Stimulated activated CD8-positive, alpha-beta memory T cell treated with anti-CD3 and anti-CD28 coated beads, Interleukin-15, amount 100 ng/mL, for 1 hour (primary cell): ENCODE data around the gene SLC26A1.

Experiments
- DNase-seq: peaks from one replicate; pipeline ENCODE4 v3.0.0-alpha.2; 2020; ENCODE audit warnings: low read depth

The SLC26A1 gene

DNA sequence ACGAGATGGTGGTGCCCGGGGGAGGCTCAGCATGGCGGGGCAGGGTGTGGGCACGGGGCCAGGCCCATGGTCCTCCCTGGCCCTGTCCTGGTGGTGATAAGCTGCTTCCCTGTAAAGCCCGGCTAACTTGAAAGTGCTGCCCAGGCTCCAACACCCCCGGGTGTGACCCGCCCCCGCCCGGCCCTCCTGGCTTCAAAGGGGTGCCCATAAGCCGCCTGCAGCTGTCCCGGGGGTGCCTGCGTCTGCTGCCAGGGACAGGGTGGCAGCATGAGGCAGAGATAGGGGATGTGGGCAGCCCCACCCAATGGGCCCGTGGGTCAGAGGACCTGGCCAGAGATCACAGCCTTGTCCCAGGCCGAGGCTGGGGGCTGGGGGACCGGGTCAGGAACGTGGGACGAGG is 36.3 kb upstream of the SLC26A1 start:
- DNase-seq: no peak

DNA sequence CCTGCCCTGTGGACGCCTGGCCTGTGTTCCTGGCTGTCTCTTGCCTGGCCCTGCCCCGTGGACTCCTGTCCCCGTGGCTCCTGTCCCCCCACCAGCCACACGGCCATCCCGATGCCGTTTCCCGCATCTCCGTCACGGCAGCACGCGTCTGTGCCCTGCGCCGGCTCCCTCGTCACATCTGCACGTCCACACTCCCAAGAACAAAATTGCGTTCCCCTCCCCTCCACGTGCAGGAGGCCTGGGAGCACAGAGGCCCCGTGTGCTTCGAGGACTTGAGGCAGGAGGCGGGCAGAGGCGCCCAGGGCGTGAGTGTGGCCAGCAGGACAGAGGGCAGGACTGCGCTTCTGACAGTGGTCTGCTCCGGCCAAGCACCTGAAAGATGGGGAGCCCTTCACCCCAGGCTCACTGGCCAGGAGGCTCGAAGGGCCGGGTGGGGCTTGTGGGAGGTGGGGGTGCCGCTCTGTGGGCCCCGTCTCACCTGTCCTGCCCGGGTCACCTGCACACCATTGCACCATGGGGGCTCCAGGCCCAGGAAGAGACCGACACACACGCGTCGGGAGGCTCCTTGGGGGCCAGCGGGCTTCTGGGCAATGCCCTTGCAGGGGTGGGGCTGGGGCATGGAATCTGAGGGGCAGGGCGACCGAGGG is 35.5 kb upstream of the SLC26A1 start:
- no peak for DNase-seq

DNA sequence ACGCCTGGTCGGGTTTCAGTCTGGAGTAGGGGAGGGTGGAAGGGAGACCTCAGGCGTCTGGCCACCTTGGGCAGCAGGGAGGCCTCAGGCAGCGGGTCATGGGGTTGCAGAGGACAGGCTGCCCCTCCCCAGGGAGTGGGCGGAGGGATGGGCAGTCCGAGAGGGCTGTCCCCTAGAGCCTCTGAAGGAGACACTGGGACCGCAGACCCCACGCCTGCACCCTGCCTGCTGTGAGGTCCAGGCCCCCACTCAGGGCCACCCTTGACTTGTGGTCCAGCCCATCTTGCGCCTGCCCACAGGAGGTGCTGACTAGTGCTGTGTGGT is 34.7 kb upstream of the SLC26A1 start:
- no peak for DNase-seq

DNA sequence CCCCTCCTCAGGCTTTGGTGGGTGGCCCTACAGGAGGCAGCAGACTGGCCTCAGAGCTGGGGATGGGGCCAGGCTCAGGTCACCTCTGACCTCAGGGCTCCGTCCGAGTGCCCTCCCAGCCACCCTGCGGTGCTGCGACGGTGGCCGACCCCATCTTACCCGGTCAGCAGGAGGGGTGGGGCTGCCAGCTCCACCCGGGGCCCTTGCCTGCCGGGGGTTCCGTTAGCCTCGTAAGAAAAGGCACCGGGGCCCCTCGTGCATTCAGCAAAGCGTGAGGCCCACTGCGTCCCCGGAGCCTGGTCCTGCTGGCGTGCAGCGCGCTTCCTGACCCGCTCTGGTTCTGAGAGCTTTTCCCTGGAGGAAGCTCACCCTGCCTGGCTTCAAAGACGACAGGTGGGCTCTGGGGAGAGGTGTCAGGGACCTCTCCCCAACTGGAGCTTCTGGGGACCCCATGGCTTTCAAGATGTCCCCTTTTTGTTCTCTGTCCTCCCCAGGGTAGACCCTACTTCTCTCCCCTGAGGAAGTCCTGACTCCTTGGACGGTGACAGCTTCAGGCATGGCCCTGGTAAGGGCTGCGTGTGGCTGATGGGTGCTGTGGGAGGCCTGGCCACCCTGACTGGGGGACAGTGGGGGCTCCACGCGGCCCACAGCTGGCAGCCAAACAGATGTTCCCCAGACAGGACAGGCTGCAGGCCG is 34.2 kb upstream of the SLC26A1 start:
- DNase-seq: no peak

DNA sequence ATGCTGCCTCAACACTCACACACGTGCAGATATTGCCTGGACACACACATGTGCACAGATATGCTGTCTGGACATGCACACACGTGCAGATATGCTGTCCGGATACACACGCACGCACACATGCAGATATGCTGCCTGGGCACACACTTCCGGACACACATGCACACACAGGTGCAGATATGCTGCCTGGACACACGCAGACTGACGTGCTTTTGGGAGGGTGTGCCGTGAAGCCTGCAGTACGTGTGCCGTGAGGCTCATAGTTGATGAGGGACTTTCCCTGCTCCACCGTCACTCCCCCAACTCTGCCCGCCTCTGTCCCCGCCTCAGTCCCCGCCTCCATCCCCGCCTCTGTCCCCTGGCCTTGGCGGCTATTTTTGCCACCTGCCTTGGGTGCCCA is 32.9 kb upstream of the SLC26A1 start:
- DNase-seq: no peak

DNA sequence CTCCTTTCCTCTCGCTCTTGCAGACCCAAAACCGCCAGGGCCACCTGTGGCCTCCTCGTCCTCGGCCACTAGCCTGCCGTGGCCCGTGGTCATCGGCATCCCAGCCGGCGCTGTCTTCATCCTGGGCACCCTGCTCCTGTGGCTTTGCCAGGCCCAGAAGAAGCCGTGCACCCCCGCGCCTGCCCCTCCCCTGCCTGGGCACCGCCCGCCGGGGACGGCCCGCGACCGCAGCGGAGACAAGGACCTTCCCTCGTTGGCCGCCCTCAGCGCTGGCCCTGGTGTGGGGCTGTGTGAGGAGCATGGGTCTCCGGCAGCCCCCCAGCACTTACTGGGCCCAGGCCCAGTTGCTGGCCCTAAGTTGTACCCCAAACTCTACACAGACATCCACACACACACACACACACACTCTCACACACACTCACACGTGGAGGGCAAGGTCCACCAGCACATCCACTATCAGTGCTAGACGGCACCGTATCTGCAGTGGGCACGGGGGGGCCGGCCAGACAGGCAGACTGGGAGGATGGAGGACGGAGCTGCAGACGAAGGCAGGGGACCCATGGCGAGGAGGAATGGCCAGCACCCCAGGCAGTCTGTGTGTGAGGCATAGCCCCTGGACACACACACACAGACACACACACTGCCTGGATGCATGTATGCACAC is 31.8 kb upstream of the SLC26A1 start:
- DNase-seq: no peak

DNA sequence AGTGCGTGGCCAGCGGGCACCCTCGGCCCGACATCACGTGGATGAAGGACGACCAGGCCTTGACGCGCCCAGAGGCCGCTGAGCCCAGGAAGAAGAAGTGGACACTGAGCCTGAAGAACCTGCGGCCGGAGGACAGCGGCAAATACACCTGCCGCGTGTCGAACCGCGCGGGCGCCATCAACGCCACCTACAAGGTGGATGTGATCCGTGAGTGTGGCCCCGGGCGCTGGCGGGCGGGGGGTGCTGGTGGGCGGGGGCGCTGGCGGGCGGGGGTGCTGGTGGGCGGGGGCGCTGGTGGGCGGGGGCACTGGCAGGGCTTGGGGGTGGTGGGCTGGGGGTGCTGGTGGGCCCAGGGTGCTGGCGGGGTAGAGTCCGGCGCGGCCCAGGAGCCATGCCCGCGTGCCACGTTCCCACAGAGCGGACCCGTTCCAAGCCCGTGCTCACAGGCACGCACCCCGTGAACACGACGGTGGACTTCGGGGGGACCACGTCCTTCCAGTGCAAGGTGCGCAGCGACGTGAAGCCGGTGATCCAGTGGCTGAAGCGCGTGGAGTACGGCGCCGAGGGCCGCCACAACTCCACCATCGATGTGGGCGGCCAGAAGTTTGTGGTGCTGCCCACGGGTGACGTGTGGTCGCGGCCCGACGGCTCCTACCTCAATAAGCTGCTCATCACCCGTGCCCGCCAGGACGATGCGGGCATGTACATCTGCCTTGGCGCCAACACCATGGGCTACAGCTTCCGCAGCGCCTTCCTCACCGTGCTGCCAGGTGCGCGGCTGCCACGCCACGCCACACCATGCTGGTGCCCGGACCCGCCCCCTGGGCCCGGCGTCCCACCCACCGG is 30.9 kb upstream of the SLC26A1 start:
- DNase-seq: no peak

DNA sequence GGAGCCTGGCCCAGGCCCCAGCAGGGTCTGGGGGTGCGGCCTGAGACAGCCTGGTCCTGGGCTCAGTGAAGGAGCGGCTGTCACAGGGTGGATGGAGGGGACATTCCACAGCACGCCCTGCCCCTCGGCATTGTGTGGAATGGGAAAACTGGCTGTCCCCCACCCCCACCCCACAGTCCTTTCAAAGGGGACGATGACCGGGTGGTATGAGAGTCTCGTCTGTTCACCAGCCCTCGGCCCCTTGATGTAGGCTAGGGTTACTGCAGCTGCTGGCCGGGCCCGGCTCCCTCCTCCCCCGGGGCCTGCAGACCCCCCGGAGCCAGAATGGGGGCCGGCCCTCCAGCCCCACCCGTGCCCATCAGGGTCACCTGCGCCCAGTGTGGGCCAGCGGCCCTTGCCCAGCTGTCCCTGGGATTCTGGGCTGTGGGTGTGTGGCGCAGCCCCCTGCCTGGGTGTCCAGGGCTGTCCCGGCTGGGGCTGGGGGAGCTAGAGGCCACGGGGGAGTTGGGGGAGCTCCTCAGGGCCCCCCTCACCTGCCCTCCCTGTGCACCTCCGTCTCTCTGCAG is 30.0 kb upstream of the SLC26A1 start:
- no peak for DNase-seq

DNA sequence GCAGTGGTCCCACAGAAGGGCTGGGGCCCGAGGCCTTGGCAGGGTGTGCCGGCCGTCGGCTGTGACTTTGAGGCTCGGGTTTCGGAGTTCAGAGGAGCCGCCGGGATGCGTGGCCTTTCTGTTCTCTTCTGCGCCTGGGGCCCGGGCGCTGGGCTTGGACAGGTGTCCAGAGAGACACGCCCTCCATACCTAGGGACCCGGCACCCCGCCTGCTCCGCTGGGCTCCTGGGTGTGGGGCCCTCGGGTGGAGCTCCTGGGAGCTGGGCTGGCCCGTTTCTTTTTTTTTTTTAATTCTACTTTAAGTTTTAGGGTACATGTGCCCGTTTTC is 29.5 kb upstream of the SLC26A1 start:
- no peak for DNase-seq

DNA sequence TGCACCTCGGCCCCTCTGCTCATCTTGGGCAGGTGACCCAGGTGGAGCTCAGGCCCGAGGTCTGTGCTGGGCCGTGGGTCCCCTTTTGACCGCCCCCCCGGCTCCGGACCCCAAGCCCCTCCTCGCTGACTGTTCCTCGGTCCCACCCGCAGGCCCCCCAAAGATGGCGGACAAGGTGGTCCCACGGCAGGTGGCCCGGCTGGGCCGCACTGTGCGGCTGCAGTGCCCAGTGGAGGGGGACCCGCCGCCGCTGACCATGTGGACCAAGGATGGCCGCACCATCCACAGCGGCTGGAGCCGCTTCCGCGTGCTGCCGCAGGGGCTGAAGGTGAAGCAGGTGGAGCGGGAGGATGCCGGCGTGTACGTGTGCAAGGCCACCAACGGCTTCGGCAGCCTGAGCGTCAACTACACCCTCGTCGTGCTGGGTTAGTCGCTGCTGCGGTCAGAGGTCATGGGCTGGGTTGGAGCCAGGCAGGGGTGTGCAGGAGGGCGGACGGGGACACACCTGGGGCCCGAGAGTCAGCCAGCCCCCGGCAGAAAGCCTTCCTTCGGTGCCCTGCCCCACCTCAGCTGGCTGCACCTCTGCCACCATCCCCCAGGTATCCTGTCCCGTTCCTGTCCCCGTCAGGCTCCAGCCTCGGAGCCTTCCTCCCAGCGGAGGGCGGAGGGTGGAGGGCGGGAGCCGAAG is 29.0 kb upstream of the SLC26A1 start:
- no peak for DNase-seq

DNA sequence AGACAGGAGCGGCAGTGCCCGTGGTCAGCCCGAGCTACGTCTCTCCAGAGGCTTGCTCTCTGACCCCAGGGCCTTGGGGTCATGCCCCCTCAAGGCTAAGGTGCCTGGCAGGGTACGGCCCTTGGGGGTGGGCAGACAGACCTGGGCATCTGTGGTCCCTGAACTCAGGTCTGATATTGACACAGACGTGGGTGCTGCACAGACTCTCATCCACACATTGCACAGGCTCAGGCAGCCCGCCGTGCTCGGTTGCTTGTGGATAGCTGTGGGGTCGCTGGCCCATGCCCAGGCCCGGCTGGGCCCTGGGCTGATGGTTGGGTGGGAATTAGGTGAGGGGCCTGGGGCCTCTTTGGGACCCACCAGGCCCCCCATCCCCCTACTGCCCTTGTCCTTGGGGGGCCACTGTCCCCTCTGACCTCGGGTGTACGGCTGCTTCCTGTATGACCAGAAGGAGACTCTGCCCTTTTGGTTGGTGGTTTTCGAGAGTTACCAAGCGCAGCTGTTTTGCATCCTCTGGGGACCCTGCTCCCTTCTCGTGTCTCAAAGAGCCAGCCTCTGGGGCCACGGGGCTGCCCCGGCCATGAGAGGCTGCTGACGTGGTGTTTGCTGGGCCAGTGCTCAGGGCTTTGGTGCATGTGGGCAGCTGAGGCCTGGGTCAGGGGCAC is 28.3 kb upstream of the SLC26A1 start:
- DNase-seq: no peak

DNA sequence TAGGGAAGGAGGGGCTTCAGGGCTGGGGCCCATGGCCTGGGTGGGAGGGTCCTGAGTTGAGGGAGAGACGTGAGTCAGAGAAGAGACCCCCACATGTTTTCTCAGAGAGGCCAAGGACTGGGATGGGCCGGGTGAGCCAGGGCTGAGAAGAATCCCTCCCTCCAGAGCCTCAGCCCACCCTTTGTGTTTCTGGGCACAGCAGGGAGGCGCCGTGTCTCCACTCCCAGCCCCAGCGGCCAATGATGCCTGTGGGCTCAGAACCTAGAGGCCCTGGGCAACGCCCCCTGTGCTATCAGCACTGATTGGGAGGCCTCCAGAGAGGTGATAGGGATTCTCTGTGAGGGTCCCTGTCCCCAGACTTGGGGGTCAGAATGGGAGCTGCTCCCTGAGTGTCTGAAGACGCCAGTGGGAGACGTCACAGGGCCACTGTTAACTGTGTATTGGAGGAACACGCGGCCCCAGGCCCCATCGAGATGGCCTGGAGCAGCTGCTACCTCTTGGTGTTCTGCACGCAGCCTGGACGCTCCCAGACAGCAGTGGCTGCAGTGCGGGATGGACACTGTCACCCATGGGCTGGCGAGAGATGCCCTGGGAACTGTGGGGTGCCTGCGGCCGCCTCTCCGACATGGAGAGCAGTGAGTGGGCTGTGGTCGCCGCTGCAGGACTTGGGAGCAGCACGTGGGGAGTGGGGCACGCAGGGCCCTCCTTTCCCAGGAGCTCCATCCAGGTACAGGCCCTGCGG is 26.7 kb upstream of the SLC26A1 start:
- DNase-seq: no peak

DNA sequence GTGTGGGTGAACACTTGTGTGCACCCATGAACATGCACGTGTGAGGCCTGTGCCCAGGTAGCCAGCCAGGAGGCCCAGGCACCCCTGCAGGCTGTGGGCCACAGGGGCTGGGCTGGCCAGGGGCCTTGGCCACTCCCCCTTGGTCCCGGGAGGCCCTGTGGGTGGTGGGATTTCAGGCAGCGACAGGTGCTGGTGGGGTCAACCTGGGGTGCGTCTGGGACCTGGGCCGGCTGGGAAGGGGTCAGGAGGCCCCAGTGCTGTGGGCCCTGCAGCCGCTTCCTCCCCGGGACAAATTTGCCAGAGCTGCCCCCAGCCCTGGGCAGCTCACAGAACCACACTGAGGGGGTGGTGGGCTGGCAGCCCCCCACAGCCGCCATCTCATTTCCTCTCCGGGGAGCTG is 26.1 kb upstream of the SLC26A1 start:
- DNase-seq: no peak

DNA sequence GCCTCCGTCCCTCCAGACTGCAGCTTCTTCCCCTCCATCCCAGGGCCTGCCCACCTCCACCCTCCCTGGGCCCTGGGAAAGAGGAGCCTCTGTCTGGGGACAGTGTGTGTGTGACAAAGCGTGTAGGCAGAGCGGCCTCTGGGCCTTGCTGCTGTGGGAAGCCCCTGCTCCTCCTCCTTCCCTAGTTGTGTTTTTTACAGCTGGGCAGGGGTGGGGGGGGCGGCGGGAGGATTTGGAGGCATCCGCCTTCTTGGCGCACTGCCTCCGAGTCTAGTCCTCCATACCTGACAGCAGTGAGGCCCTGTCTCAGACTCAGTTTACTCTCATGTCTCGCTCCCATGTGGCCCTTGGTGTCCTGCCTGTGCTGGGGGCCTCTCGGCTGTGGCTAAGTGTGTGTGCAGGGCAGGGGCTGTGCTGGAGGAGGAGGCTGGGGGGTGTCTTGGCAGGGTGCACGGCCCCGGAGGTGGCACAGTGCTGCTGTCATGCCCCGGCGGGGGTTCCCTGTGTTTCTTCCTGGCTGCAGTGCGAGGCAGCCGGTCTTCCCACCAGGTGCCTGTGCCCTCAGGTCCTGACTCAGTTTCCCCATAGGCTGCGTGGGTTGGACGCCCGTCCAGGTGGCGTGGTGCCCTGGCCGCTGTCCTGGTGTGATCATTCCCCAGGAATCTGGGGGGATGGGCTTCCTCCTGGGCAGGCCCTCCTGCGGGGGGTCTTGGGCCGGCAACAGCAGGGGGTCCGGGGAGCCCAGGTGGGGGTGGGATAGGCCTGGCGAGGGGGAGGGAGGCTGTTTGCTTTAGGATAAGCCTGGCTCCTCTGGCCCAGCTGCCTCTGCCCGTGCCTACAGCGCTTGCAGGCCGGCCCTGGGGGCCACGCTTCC is 25.2 kb upstream of the SLC26A1 start:
- DNase-seq: no peak

DNA sequence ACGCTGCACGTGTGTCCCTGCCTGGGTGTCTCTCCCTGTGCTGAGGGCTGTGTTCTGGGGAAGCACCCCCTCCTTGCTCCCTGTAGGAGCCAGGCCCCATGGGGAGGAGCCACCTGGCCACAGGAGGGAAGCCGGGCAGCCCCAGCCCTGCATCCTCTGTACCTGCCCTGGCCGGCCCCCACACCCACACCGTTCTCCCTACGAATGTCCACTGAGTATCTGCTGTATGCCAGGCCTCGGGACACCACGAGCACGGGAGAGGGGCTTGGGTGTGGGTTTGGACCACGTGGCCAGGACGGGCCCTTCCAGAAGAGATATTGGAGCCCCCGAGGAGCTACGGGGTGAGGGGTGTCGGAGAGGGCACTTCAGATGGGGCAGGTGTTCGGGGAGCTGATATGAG is 24.5 kb upstream of the SLC26A1 start:
- no peak for DNase-seq

DNA sequence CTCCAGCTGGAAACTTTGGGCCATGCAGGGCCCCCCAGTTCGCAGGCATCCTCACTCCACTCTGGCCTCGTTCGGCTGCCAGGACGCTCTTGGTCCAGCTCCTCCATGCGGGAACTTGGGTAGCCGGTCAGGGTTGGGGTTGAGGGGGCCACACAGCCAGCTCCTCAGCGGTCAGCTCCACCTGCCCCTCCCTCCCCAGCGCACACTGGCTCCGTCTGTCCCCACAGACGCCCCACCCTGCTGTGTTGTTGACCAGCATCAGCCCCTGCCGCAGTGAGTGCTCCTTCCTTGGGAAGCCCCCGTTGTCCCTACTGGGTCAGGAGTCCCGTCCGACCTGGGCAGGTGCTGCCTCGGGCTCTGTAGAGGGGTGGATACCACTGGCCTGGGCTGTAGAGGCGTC is 24.0 kb upstream of the SLC26A1 start:
- no peak for DNase-seq

DNA sequence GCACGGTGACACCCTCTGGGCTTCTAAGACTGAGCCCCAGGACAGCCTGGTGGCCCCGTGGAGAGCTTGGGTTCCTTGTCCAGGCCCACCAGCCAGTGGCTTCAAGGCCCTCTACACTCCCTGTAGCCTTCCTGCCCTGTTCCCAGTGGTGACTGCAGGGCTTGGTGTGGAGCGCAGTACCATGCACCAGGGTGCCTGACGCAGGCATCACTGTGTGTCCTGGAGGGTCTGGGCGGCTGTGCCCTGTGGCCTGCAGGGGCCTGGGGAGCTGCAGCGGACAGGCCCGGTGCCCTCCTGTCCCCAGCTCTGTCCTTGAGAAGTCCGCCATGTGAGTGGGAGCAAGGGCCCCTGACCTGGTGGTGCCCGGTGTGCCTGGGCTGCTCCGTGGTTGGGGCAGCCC is 22.5 kb upstream of the SLC26A1 start:
- DNase-seq: no peak

DNA sequence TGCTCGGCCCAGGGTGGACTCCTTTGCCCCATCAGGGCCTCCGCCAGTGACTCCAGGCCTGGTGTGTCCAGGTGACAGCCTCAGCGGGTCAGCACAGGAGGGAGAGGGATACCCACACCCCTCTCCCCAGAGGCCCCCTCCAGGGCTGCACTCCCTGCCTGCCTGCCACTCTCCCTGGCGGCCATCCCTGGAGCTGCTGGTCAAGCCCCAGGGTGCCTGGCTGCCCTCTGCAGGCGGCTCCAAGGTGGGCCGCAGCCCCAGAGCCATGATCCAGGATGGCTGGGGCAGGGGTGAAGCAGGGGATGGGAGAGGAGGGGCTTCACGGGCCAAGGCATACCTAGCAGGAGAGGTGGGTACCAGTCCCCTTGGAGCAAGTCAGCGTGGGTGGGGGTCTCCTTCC is 22.0 kb upstream of the SLC26A1 start:
- no peak for DNase-seq

DNA sequence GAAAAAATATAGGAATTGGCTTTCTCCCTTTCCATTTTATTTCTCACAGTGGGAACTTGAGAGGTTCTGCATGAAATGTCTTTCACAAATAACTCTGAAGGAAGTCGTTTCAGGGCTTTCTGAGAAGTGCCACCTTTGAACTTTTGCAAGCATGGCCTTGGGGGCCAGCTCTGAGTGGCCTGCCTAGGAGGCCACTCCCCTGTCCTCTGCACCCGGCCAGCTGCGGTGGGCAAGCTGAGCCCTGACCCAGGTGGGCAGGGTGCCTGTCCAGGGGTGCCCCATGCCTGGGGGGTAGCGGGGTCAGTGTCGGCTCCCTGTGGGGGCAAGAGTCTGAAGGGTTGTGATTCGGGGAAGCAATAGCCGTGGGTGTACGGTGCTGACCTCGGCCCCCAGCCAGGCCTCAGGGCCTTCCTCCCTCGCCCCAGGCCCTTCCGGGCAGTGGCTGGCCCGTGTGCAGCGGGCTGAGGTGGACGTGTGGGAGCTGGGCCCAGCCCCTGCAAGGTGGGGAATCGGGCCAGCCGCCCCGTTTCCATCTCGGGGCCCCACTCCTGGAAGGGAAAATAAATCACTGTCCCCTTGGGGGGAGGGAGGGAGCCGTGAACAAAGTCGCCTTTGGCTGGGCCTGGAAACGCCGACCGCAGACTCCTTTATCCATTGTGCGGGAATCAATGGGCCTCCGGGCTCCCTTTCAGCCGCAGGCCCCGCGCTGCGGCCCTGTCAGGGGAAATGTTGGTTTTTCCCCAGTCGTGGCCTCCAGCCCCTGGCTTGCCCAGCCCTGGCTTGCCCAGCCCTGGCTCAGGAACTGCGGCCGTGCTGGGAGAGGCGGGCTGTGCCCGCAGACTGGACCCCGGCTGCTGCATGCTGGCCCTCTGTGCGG is 21.3 kb upstream of the SLC26A1 start:
- DNase-seq: no peak
